Stimulated activated CD8-positive, alpha-beta memory T cell treated with anti-CD3 and anti-CD28 coated beads, Interleukin-15, amount 100 ng/mL, for 4 hours (primary cell): ENCODE measurements around the gene TEKTIP1.

Experiments used
- DNase-seq, 2 donors: peaks; one replicate each; pipeline ENCODE4 v3.0.0-alpha.2; 2020; ENCODE audit warnings: low read depth in 2 of 2

Gene TEKTIP1

GRCh38 chr19:3538965-3539755 is at the start of gene TEKTIP1:
Gene TEKTIP1, plus strand, starts transcription at chr19:3539174. Its CDS starts 4 bp downstream, at chr19:3539178.
- DNase-seq = no peak

- no peak for DNase-seq
Measured at GRCh38 chr19:3491396-3492119, 47.4 kb upstream of the TEKTIP1 start.

GRCh38 chr19:3492131-3492839 is 46.7 kb upstream of the TEKTIP1 start:
- no peak for DNase-seq

- DNase-seq = no peak
Measured at GRCh38 chr19:3492919-3493318, 46.1 kb upstream of the TEKTIP1 start.

- no peak for DNase-seq
Measured at GRCh38 chr19:3493651-3494050, 45.3 kb upstream of the TEKTIP1 start.

GRCh38 chr19:3494051-3494450 is 44.9 kb upstream of the TEKTIP1 start:
- no peak for DNase-seq

- DNase-seq = no peak
Measured at GRCh38 chr19:3494559-3494958, 44.4 kb upstream of the TEKTIP1 start.

GRCh38 chr19:3496392-3497273 is 42.3 kb upstream of the TEKTIP1 start:
- DNase-seq = no peak

GRCh38 chr19:3497757-3498520 is 41.0 kb upstream of the TEKTIP1 start:
- DNase-seq = no peak

GRCh38 chr19:3499738-3500428 is 39.1 kb upstream of the TEKTIP1 start:
- DNase-seq = no peak

GRCh38 chr19:3500429-3501101 is 38.4 kb upstream of the TEKTIP1 start, which contains the start of gene DOHH:
Gene DOHH, minus strand, starts transcription at chr19:3500674. Its CDS starts 3,860 bp downstream, at chr19:3496814.
- DNase-seq = peak; percentile 86 to 96

GRCh38 chr19:3501780-3502179 is 37.2 kb upstream of the TEKTIP1 start:
- DNase-seq = no peak

GRCh38 chr19:3503036-3503572 is 35.9 kb upstream of the TEKTIP1 start:
- DNase-seq = no peak

GRCh38 chr19:3504735-3505134 is 34.2 kb upstream of the TEKTIP1 start:
- DNase-seq = no peak

GRCh38 chr19:3505598-3506383 is 33.2 kb upstream of the TEKTIP1 start, which contains the start of gene FZR1:
Gene FZR1, plus strand, starts transcription at chr19:3506311. Its CDS starts 16,679 bp downstream, at chr19:3522990.
- DNase-seq = peak; percentile 99

- peak in 1 of 2 donors; percentile 17 for DNase-seq
Measured at GRCh38 chr19:3506384-3507340, 32.3 kb upstream of the TEKTIP1 start.
